Parathyroid adenoma (tissue), 2 donors: Measurements from ENCODE around the gene TUSC2.

Source experiments
- H2AFZ ChIP-seq: fragments of 300-600 bp; sonication (generic); one replicate; pipeline ENCODE4 v1.7.0; 2017; ENCODE audit warnings: antibody characterized with exemption, mild to moderate bottlenecking
- H3K27ac ChIP-seq: fragments of 300-600 bp; sonication (generic); one replicate; pipeline ENCODE4 v1.7.0; 2017
- H3K27me3 ChIP-seq: fragments of 300-600 bp; sonication (generic); one replicate; pipeline ENCODE4 v1.7.0; 2017; ENCODE audit warnings: low read length; ENCODE audit not compliant: control insufficient read depth, insufficient read depth
- H3K36me3 ChIP-seq: fragments of 300-600 bp; sonication (generic); one replicate; pipeline ENCODE4 v1.7.0; 2017; ENCODE audit warnings: low read length; ENCODE audit not compliant: control insufficient read depth, insufficient read depth
- H3K4me1 ChIP-seq: fragments of 300-600 bp; sonication (generic); one replicate; pipeline ENCODE4 v1.7.0; 2017; ENCODE audit warnings: control low read depth
- H3K4me2 ChIP-seq: fragments of 300-600 bp; sonication (generic); one replicate; pipeline ENCODE4 v1.7.0; 2017; ENCODE audit warnings: low read length
- H3K4me3 ChIP-seq: fragments of 300-600 bp; sonication (generic); one replicate; pipeline ENCODE4 v1.7.0; 2017; ENCODE audit warnings: low read depth, low read length
- H3K79me2 ChIP-seq: fragments of 300-600 bp; sonication (generic); one replicate; pipeline ENCODE4 v1.7.0; 2017; ENCODE audit warnings: control low read depth
- H3K9ac ChIP-seq: fragments of 300-600 bp; sonication (generic); one replicate; pipeline ENCODE4 v1.7.0; 2017; ENCODE audit warnings: mild to moderate bottlenecking
- H3K9me3 ChIP-seq: fragments of 300-600 bp; sonication (generic); one replicate; pipeline ENCODE4 v1.7.0; 2017; ENCODE audit warnings: low read length; ENCODE audit not compliant: control insufficient read depth
- TF ChIP-seq, protein P1 (sequence below): fragments of 300-600 bp; sonication (generic); IDR thresholded peaks from one replicate; pipeline ENCODE4 v1.7.0; 2017; ENCODE audit warnings: antibody characterized with exemption, mild to moderate bottlenecking
- donor health status: primary hyperparathyroidism.

TUSC2 gene

GRCh38 chr3:50297384-50297775, 30.6 kb downstream of the TUSC2 start:
- Histone ChIP-seq H3K9me3 (no peaks in the 10 kb centered on the region), H3K36me3 (no peaks in the 10 kb centered on the region), H3K9ac (no peak overlapping the region), H2AFZ (no peak overlapping the region), H3K79me2 (peaks cover 2% of the 10 kb centered on the region), H3K4me3 (no peak overlapping the region), H3K27ac (no peak overlapping the region), H3K27me3 (no peaks in the 10 kb centered on the region), H3K4me1 (peaks cover 22% of the 10 kb centered on the region), H3K4me2 (no peak overlapping the region)
- TF ChIP-seq, protein P1, sequence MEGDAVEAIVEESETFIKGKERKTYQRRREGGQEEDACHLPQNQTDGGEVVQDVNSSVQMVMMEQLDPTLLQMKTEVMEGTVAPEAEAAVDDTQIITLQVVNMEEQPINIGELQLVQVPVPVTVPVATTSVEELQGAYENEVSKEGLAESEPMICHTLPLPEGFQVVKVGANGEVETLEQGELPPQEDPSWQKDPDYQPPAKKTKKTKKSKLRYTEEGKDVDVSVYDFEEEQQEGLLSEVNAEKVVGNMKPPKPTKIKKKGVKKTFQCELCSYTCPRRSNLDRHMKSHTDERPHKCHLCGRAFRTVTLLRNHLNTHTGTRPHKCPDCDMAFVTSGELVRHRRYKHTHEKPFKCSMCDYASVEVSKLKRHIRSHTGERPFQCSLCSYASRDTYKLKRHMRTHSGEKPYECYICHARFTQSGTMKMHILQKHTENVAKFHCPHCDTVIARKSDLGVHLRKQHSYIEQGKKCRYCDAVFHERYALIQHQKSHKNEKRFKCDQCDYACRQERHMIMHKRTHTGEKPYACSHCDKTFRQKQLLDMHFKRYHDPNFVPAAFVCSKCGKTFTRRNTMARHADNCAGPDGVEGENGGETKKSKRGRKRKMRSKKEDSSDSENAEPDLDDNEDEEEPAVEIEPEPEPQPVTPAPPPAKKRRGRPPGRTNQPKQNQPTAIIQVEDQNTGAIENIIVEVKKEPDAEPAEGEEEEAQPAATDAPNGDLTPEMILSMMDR: no peak

DNA sequence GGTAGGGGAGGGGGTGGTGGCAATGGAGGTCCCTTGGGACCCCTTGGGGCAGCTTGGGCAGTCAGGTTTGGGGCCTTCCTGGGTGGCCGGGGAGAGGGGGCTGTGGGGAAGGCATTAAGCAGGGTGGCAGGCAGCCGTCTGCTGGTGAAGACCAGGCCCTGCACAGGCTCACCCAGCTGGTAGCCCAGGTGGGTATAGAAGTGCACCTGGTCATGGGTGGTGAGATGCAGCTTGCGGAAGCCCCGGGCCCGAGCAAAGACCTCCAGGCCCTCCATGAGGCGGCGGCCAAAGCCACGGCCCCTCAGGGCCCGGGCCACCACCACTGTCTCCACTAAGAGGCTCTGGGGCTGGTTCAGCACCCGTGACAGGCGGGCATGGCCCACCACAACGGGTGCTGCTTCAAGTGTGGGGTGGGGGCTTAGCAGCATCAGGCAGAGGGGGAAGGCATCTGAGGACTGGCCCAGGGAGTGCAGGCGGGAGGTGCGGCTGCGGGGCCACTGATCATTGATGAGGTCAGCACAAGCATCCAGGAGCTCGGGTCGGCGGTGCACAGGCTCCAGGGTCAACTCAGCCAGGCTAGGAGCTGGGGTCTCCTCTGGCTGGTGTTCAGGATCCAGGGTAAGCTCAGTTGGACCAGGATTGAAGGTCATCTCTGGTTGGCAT, 31.2 kb downstream of the TUSC2 start:
- TF ChIP-seq, protein P1: no peak
- Histone ChIP-seq H3K4me3 (no peak overlapping the region), H3K27ac (no peak overlapping the region), H3K9ac (no peak overlapping the region), H3K79me2 (peaks cover 2% of the 10 kb centered on the region), H2AFZ (no peak overlapping the region), H3K9me3 (no peaks in the 10 kb centered on the region), H3K4me2 (no peak overlapping the region), H3K36me3 (no peaks in the 10 kb centered on the region), H3K27me3 (no peaks in the 10 kb centered on the region), H3K4me1 (peaks cover 22% of the 10 kb centered on the region)

DNA sequence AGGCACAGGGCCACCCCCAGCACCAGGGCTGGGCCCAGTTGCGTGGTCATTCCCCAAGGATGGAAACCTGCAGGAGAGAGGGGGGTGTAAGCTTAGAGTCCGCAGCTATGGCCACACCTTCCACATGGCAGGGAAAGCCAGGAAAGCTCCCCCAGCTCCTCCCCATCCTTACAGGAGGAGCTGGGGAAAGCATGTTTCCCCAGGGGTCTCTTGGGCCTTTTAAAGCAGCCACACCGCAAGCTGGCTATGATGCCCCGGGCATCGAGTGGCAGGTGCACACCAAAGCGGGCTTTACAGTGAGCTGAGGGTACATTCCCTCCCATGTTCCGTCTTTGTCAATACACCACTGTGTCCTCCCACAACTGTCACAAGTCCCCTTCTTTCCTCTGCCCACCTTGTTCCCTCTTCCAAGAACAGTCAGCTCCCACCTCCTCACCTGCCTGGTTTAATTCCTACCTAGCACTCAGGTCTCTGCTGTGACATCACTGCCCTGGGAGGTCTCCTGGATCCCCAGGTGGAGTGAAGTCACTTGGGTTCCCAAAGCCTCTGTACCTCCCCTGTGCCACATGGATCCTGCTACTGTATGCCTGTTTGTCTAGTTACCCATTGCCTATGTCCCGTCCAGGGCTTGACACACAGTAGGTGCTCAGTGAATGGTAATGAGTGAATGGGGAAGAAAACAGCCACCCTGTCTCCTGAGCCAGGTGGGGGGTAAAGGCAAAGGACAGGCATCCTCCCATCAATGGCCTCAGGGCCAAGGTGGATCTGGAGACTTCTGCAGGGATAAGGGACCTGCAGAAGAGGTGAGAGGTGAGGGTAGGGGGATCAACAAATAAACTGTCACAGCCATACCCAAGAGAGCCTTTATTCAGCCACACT, 32.2 kb downstream of the TUSC2 start:
- no peak overlapping the region for H2AFZ ChIP-seq
- no peak overlapping the region for H3K4me2 ChIP-seq
- H3K4me3 ChIP-seq: no peak overlapping the region
- no peaks in the 10 kb centered on the region for H3K9me3 ChIP-seq
- H3K79me2 ChIP-seq: peaks cover 5% of the 10 kb centered on the region
- no peaks in the 10 kb centered on the region for H3K27me3 ChIP-seq
- H3K4me1 ChIP-seq: peaks cover 25% of the 10 kb centered on the region
- H3K27ac ChIP-seq: no peak overlapping the region
- H3K36me3 ChIP-seq: no peaks in the 10 kb centered on the region
- H3K9ac ChIP-seq: no peak overlapping the region
- TF ChIP-seq, protein P1: no peak

DNA sequence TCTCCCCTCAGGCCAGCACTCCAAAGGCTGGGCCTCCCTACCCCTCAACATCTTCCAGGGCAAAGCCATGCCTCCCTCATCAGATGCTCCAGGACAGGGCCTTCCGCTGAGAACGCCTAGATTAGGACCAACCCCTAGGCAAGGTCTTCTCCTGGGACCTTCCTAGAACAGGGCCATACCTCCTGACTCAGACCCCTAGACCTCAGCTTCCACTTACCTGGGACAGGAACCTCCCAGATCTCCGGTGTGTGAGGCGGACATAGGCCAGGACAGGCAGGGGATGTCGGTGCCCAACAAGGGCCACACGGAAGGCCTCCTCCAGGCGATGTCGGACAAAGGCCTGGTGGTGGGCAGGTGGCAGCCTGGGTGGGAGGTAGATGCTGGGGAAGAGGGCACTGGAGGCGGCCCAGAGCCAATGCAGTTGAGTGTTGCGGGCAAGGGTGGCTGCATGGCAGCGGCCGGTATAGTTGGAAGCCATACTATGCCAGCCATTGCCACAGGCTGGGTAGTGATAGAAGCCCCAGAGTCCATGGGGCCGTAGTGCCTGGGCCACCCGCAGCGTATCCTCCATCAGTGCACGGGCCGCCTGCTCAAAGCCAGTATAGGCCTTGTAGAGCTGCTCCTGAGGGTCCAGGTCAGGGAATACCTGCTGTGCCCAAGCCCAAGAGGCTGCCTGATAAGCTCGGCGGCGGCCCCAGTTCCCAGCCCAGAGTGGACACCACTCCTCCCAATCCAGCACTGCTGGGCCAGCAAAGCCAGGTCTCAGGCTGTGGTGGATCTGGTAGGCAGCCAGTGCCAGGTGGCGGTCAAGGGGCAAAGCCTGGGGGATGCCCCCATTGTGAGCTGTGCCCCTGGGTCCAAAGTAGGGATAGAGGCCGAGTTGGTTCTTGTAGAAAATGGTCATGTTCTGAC, 33.3 kb downstream of the TUSC2 start:
- Histone ChIP-seq H3K9me3 (no peaks in the 10 kb centered on the region), H3K4me3 (no peak overlapping the region), H3K4me1 (peaks cover 17% of the 10 kb centered on the region), H3K27me3 (no peaks in the 10 kb centered on the region), H3K9ac (no peak overlapping the region), H2AFZ (no peak overlapping the region), H3K36me3 (no peaks in the 10 kb centered on the region), H3K27ac (no peak overlapping the region), H3K79me2 (peaks cover 5% of the 10 kb centered on the region), H3K4me2 (no peak overlapping the region)
- TF ChIP-seq, protein P1: no peak
